ENCODE measurements around the gene EPHB2.

Gene EPHB2

GRCh38 chr1:22809783-22810182 lies 99.1 kb downstream of the EPHB2 start:
- TF ChIP-seq TEAD4 (IDR thresholded peaks at IDR 0.05) (no peak), MAX (IDR thresholded peaks at IDR 0.05) (no peak), EP300 (IDR thresholded peaks at IDR 0.05; ENCODE audit: borderline replicate concordance) (no peak), REST (IDR thresholded peaks at IDR 0.05; ENCODE audit: low read depth) (no peak), TCF12 (IDR thresholded peaks at IDR 0.05; ENCODE audit: low read depth) (no peak), CREB1 (IDR thresholded peaks at IDR 0.05; ENCODE audit: low read depth) (no peak), RAD21 (IDR thresholded peaks at IDR 0.05; ENCODE audit: low read depth) (no peak), EGR1 (IDR thresholded peaks at IDR 0.05) (no peak)

- TF ChIP-seq EGR1 (IDR thresholded peaks at IDR 0.05): no peak
- TF ChIP-seq MAX (IDR thresholded peaks at IDR 0.05): no peak
- no peak for TF ChIP-seq TEAD4 (IDR thresholded peaks at IDR 0.05)
These were observed 99.7 kb downstream of the EPHB2 start for GRCh38 chr1:22810378-22810777.

GRCh38 chr1:22812092-22812880 lies 101.6 kb downstream of the EPHB2 start:
- TF ChIP-seq TAF1 (IDR thresholded peaks at IDR 0.05; ENCODE audit: low read depth) (no peak), TEAD4 (IDR thresholded peaks at IDR 0.05) (no peak), FOXM1 (IDR thresholded peaks at IDR 0.05; ENCODE audit: borderline replicate concordance, low read depth) (no peak), CREB1 (IDR thresholded peaks at IDR 0.05; ENCODE audit: low read depth) (no peak), NFIC (IDR thresholded peaks at IDR 0.05) (no peak), MAX (IDR thresholded peaks at IDR 0.05) (no peak), CEBPB (IDR thresholded peaks at IDR 0.05) (no peak), ZBTB7A (IDR thresholded peaks at IDR 0.05; ENCODE audit: low read depth) (no peak), EP300 (IDR thresholded peaks at IDR 0.05; ENCODE audit: borderline replicate concordance) (no peak), RAD21 (IDR thresholded peaks at IDR 0.05; ENCODE audit: low read depth) (no peak), YY1 (IDR thresholded peaks at IDR 0.05; ENCODE audit: low read depth) (no peak), TCF12 (IDR thresholded peaks at IDR 0.05; ENCODE audit: low read depth) (no peak), REST (IDR thresholded peaks at IDR 0.05; ENCODE audit: low read depth) (no peak), USF1 (IDR thresholded peaks at IDR 0.05) (no peak), EGR1 (IDR thresholded peaks at IDR 0.05) (no peak)

- TF ChIP-seq EGR1 (IDR thresholded peaks at IDR 0.05) (no peak), CREB1 (IDR thresholded peaks at IDR 0.05; ENCODE audit: low read depth) (no peak), MAX (IDR thresholded peaks at IDR 0.05) (no peak), ZBTB7A (IDR thresholded peaks at IDR 0.05; ENCODE audit: low read depth) (no peak), TAF1 (IDR thresholded peaks at IDR 0.05; ENCODE audit: low read depth) (no peak)
These were observed 102.6 kb downstream of the EPHB2 start for GRCh38 chr1:22812993-22813790.

GRCh38 chr1:22814176-22815042 lies 103.8 kb downstream of the EPHB2 start:
- TF ChIP-seq EGR1 (IDR thresholded peaks at IDR 0.05): no peak
- no peak for TF ChIP-seq USF1 (IDR thresholded peaks at IDR 0.05)
- no peak for TF ChIP-seq ZBTB7A (IDR thresholded peaks at IDR 0.05; ENCODE audit: low read depth)
- TF ChIP-seq REST (IDR thresholded peaks at IDR 0.05; ENCODE audit: low read depth): no peak
- no peak for TF ChIP-seq TEAD4 (IDR thresholded peaks at IDR 0.05)
- TF ChIP-seq CREB1 (IDR thresholded peaks at IDR 0.05; ENCODE audit: low read depth): no peak
- TF ChIP-seq TAF1 (IDR thresholded peaks at IDR 0.05; ENCODE audit: low read depth): no peak
- TF ChIP-seq CEBPB (IDR thresholded peaks at IDR 0.05): no peak

Measured in Ishikawa (cell line).